ENCODE results near the gene KAZN.

The KAZN gene

DNA sequence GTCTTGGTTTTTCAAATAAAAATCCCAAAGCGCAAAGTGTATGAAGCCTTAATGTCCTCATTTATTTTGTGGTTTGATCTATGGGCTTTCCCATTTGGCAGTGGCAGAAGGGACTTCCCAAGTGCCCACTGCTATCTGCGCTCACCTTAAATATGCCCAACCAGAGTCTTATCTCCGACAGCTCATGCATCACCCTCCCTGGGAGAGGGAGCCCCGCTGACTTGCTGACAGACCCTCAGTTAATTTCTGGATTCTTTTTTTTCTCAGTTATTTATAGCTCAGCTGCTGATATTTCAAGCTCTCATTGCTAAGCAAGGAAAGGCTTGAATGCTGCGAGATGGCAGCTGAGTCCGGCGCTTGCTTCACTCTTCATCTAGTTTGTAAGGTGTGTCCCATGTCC, 19.3 kb downstream of the KAZN start:
- TF ChIP-seq, protein P1, sequence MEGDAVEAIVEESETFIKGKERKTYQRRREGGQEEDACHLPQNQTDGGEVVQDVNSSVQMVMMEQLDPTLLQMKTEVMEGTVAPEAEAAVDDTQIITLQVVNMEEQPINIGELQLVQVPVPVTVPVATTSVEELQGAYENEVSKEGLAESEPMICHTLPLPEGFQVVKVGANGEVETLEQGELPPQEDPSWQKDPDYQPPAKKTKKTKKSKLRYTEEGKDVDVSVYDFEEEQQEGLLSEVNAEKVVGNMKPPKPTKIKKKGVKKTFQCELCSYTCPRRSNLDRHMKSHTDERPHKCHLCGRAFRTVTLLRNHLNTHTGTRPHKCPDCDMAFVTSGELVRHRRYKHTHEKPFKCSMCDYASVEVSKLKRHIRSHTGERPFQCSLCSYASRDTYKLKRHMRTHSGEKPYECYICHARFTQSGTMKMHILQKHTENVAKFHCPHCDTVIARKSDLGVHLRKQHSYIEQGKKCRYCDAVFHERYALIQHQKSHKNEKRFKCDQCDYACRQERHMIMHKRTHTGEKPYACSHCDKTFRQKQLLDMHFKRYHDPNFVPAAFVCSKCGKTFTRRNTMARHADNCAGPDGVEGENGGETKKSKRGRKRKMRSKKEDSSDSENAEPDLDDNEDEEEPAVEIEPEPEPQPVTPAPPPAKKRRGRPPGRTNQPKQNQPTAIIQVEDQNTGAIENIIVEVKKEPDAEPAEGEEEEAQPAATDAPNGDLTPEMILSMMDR (IDR thresholded peaks at IDR 0.05; ENCODE audit: borderline replicate concordance, insufficient read depth, low read depth, low read length): no peak
- H3K4me3 ChIP-seq (ENCODE audit: low read depth, low read length): no peak overlapping the region

DNA sequence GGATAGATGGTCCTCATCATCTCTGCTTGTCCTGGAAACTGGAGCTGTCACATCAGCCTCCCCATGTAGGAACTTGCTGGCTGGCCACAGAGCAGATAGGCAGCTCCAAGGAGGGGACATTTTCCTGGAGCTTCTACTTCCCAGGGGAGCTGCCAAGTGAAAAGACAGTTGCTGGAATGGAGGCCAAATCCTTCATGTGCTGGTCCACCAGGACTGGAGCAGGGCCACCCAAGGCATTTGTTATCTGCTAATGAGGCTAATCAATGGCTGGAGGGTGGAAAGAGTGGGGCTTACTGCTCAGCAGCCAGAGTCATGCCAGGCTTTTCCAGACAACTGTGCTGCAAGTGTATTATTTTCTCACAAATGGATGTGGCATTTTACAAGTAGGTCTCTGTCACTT, 22.5 kb downstream of the KAZN start:
- H3K4me3 ChIP-seq (ENCODE audit: low read depth, low read length): no peak overlapping the region
- TF ChIP-seq, protein P1 (IDR thresholded peaks at IDR 0.05; ENCODE audit: borderline replicate concordance, insufficient read depth, low read depth, low read length): no peak

DNA sequence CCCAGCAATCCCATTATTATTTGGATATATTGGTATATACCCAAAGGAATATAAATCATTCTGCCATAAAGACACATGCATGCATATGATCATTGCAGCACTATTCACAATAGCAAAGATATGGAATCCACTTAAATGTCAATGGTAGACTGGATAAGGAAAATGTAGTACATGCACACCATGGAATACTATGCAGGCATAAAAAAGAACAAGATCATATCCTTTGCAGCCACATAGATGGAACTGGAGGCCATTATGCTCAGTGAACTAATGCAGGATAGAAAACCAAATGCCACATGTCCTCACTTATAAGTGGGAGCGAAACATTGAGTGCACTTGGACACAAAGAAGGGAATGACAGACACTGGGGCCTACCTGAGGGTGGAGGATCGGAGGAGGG, 24.6 kb downstream of the KAZN start:
- TF ChIP-seq, protein P1 (IDR thresholded peaks at IDR 0.05; ENCODE audit: borderline replicate concordance, insufficient read depth, low read depth, low read length): no peak
- H3K4me3 ChIP-seq (ENCODE audit: low read depth, low read length): no peak overlapping the region

DNA sequence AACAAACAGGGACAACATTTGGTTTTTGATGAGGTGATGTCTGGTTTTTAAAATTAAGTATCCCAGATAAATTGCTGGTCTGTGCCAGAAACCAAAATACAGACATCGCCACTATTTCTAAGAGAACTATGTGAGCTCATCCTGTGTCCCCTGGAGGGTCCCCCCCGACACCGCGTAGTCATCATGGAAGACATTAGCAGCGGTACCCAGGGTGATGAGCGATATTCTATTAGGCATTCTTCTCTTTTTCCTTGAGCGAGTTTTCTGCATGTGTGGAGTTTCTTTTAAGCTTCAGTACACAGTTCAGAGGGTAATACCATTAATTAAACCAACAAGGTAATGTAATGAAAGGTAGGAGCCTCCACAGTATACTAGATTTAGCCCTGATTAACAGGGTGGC, 26.5 kb downstream of the KAZN start:
- H3K4me3 ChIP-seq (ENCODE audit: low read depth, low read length): no peak overlapping the region
- TF ChIP-seq, protein P1 (IDR thresholded peaks at IDR 0.05; ENCODE audit: borderline replicate concordance, insufficient read depth, low read depth, low read length): no peak

DNA sequence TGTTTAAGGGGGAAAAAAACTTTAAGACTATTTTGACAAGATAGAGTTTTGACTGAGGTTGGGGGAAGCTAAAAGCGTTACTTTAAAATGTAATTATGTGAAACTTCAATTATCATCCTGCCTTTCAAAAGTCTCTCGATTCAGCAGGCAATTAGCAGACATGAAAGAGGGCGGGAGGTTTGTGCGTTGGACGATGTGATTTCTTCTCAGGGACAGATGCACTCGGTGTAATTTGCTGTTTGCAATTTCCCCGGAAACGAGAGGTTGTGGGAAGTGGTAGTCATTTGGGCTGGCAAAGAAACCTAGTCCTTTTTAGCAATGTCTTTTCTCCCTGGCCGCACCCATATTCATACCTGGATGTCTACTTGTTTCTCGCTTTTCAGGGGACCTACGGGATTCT, 27.1 kb downstream of the KAZN start:
- TF ChIP-seq, protein P1 (IDR thresholded peaks at IDR 0.05; ENCODE audit: borderline replicate concordance, insufficient read depth, low read depth, low read length): no peak

DNA sequence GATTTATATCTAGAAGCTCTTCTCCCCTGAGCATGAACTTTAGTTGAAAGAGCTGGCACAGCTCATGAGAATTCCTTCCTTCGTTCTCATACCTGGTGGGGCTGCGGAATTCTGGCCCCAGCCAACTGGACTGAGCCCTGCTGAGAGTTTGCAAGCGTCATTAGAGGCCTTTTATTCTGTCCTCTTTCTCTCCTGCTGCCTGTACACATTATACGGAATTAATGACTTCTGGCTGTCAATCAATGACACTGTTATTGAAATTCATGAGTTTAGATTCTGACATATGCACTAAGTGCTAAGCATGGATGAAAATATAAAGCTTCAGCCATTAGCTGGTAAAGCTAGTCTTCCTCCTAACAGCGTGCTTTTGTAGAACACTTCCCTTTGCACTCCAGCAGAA, 27.5 kb downstream of the KAZN start:
- TF ChIP-seq, protein P1 (IDR thresholded peaks at IDR 0.05; ENCODE audit: borderline replicate concordance, insufficient read depth, low read depth, low read length): no peak
- no peak overlapping the region for H3K4me3 ChIP-seq (ENCODE audit: low read depth, low read length)

More for the DNA sequence above, 27.1 kb downstream of the KAZN start:
- no peak overlapping the region for H3K4me3 ChIP-seq (ENCODE audit: low read depth, low read length)

DNA sequence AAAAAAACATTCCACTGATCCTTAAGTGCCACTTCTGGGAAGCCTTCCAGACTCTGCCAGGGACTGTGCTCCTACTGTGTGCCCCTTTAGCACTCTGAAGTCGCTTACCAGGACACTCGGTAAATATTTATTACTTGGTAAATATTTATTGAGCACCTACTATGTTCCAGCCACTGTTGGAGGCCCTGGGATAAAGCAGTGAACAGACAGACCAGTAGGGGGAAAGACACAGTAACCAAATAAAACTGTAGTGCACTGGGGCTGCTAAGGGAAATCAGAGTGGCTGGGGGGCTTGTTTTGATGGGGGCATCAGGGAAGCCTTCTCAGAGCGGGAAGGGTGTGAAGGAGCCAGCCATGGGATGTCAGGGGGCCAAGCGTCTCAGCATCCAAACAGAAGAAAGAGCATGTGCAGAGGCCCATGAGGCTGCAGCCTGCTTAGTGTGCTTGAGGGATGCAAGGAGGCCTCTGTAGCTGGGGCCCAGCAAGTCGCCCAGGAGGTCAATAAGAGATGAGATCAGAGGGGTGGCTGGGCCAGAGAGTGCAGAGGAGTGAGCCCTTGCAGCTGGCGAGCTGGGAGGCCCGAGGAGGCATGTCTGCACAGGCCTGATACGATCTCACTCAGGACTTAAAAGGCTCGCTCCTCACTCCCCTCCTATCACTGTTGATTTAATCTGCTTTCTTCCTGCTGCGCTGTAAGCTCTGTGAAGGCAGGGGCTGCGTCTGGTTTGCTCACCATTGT, 28.6 kb downstream of the KAZN start:
- TF ChIP-seq, protein P1 (IDR thresholded peaks at IDR 0.05; ENCODE audit: borderline replicate concordance, insufficient read depth, low read depth, low read length): no peak
- H3K4me3 ChIP-seq (ENCODE audit: low read depth, low read length): no peak overlapping the region
